Stimulated activated CD4-positive, alpha-beta T cell treated with anti-CD3 and anti-CD28 coated beads, Interleukin-4, amount 100 ng/mL, for 48 hours (primary cell): ENCODE data around the gene CTBP1.

Experiments used
- DNase-seq, 2 donors: peaks; one replicate each; pipeline ENCODE4 v3.0.0-alpha.2; 2020; ENCODE audit warnings: low read depth in 2 of 2

The CTBP1 gene

DNA sequence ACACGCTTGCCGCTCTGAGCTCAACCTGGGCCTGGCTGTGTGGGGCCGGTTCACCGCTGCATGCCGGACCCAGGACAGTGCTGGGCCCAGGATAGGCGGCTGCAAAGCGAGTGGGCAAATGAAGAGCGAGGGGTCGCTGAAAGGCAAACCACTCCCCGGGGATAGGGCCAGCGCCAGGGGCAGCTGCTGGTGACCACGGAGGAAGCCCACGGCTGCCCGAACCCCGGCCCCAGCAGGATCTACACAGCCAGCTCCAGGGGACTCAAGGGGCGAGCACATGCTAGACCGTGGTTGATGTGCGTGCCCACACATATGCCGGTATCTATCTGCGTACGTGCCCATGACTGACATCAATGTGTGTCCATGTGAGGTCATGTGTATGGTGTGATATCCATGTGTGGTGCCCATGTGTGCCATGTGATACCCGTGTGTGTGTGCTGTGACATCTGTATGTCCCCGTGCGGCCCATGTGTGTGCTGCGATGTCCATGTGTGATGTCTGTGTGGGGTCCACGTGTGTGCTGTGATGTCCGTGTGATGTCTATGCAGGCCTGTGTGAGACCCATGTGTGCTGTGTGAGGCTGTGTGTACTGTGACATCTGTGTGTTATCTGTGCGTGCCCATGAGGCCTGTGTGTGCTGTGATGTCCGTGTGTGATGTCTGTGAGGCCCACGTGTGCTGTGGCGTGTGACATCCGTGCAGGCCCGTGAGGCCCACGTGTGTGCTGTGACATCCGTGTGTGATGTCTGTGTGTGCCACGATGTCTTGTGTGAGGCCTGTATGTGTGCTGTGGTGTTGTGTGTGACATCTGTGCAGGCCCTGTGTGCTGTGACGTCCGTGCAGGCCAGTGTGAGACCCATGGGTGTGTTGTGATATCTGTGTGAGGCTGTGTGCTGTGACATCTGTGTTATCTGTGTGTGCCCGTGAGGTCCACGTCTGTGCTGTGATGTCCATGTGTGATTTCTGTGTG lies 24.8 kb downstream of the CTBP1 start:
- no peak for DNase-seq

DNA sequence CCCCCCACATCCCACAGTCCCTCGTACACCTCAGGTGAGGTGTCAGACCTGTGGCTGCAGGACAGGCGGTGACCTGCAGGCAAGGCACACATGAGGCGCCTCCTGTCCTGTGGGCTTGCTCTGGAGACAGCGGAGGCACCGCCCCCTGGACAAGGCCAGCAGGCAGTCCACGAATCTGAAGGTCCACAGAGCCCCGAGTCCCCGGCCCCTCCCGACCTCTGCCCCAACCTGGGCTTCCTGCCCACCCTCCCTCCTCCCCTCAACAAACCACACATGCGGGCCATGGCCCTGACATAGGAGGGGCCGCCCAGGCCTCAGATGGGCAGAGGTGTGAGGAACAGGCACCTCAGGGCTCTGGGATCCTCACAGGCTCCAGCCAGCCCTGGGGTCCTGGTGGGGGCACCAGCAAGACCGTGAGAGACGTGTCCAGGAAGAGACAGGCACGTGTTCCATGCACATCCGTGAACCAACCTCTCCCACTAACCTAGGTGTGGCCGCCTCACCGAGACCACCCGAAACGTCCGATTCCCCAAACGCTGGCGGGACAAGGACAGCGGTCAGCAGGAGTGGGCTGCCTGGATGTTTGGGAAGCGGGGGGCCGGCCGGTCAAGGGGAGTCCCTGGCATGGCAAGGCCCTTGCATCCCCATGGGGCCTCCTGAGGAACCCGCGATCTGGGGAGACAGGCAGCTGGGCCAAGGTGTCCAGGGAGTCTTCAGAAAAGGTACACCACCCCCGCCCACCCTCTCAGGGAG lies 25.8 kb downstream of the CTBP1 start:
- DNase-seq, result no peak

DNA sequence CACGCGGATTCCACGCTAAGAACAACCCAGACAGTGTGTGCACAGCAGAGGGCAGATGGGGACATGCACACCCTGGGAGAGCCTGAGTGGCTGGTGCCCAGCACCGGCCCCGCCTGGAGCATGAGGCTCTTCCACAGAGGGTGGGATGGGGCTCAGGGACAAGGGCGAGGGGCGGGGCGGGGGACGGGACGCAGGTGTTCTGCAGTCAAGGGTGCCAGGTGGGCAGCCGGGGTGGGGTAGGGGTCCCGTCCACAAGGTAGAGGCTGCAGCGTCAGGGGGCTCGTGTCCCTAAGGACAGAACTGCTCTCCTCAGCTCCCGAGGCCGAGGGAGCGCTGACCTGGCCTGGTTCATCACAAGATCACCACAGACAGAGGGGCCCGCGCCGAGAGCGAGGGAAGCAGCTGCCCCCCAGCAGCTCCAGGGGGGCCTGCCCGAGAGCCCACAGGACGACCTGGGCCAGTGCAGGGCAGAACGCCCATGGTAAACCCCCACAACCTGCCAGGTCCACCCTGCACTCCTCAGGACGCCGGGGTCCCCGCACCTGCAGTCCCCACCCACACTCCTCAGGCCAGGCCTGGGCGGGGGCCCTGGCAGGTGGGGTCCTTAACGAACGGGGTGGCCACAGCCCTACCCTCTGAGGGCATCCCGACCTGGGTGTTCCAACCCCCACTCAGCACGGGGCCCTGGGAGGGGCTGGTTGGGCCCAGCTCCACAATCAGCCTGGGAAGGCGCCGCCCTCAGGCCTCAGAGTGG lies 26.7 kb downstream of the CTBP1 start:
- no peak for DNase-seq

DNA sequence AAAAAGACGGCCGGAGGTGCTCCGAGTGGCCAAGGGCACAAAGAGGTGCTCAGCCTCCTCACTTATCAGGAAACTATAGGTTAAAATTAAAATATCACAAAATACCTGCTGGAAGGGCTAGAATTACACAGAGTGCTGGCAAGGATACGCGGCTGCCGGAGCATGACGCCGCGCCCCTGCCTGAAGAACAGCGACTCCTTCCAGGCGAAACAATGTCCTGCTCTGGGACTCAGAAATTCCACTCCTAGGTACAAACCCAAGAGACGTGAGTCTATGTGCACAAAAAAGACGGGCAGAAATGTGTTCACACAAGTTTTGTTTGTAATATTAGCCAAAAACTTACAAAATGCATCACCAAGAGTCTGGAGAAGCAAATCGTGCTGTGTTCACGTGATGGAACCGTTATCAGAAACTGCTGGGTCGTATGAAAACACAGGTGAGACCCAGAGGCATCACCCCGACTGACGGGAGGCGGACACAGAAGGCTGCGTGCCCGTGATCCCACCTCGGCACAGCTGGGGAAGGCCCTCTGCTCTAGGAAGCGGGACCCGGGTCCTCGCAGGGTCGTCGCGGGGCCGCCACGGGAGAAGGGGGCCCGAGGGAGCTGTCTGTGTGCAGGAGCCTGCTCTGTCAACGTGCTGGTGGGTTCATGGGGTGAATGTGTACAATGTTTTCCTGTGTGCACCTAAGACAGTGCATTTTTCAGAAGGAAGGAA lies 27.6 kb downstream of the CTBP1 start:
- no peak for DNase-seq

GRCh38 chr4:1220566-1220965 lies 28.4 kb downstream of the CTBP1 start:
- DNase-seq, result no peak

GRCh38 chr4:1219566-1219950 lies 29.4 kb downstream of the CTBP1 start:
- no peak for DNase-seq

- no peak for DNase-seq
Observed at GRCh38 chr4:1218634-1219565, 30.0 kb downstream of the CTBP1 start.

GRCh38 chr4:1217366-1217765 lies 31.6 kb downstream of the CTBP1 start:
- DNase-seq, result no peak

- DNase-seq, result peak; percentile 49 to 64
Observed at GRCh38 chr4:1216869-1217294, 32.0 kb downstream of the CTBP1 start.

DNA sequence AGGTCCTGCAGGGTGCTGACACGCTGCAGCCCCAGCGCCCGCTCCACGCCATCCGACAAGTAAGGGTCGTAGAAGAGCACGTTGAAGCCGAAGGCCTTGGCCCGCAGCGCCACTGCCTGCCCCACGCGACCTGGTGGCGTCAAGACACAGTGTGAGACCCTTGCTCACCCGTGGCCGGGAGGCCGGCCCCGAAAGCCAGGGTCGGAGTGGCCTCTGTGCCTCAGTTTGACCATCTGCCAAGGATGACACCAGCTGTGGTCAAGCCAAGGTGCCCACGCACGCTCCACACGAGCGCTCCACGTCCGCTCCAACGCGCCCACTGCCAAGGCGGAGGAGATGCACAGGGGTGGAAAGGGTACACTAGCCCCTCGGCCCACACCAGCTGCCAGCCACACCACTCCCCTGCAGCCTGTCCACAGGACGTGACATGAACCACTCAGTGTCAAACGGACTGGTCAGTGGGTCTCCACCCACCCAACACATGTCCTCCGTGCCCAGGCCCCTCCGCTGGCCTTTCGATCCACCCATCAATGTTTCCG lies 32.8 kb downstream of the CTBP1 start:
- no peak for DNase-seq

GRCh38 chr4:1215141-1216075 lies 33.5 kb downstream of the CTBP1 start:
- DNase-seq, result no peak

DNA sequence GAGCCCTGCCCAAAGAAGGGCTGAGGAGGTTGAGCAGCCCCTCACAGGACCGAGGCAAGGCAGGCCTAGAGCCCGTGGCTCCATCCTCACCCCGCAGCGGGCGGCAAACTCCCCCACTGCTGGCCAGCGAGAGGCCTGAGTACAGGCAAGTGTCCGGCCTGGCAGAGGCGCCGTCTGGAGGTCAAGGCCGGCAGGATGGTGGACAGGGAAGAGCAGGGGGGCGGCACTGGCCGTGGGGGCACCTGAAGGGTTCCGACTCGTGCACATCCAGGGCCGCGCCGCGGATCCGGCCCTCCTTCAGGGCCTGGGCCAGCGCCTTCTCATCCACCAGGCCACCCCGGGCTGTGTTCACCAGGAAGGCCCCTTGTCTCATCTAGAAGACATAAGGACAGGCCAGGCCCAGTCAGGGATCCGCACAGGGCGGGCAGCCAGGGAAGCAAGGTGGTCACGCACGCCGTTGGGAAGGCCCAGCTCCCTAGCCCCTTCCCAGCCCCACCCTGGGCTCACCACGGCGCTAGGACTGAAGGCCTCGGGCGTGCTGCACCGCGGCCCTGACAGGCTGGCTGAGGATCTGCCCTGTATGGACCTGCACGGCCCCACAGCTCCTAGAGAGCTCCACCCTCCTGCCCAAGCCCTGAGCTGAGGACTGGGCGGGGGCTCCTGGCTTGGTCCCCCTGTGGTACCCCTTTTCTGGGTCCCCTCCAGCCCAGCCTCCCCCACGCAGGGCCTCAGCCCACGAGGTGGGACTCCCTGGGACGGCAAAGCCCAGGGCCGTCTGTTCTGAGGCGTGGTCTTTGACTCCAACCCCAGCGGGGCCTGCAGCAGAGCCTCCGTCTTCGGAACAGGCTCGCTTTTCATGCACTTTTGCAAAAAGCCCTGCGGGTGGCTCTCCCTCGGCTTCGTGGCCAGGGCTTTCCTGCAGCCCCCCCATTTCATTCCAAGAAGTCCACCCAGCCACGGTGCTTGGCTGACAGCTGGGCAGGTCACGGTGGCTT lies 34.5 kb downstream of the CTBP1 start:
- DNase-seq, result no peak

DNA sequence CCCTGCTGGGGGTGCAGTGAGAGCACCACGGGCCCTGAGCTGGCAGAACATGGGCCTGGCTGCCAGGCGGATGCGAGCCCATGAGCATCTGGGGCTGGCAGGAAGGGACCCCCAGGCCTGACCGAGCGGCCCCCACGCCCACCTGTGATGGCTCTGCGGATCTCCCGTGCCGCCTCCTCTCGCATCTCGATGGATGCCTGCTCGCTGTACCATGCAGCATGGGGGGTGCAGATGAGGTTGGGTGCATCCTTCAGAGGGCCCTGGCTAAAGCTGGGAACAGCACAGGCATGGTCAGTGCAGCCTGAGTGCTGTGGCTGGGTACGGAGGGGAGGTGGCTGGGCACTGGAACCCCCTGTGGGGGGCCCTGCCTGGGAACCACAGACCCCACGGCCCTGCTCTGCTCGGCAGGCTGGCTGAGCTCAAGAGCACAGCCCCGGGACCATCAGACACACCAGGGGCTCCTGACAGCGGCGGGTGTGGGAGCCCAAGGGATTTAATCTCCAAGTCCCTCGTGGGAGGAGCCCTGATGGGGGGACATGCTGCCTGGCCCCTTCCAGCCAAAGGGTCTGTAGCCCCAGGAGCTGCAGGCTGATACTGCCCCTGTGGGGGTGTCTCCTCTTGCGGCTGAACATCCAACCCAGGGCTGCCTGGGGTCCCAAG lies 35.5 kb downstream of the CTBP1 start:
- no peak for DNase-seq

DNA sequence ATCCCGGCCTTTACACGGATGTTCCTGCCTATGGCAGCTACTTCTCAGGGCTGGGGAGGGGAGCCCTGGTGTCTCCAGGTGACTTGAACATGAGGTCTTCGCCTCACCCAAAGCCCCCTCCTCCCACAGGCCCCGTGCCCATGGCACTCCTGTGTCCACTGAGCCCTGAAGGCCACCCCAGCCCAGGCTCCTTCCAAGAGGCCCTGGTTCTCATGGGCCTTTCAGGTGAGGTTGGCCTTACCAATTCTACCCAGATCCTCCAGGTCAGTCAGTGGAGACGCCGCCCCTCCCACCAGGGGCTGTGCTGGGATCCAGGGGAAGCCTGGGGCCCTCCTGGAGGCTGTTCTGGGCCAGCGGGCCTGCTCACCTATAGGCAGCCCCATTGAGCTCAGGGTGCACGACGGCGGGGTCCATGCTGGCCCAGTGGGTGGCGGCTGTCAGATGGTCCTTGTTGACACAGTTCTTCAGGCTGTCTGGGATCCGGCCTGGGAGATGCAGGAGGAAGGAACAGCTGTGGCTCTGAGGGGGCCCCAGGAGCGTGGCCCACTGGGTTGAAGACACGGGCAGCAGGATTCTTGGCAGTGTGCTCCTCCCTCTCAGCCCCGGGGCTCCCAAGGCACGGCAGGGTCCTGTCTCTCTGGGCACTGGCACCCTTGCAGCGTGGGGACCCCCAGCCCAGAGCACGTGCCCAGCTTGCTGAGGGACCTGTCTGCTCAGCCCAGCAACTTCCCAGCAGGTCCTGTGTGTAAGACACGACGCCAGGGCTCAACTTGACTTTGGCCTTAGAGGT lies 36.2 kb downstream of the CTBP1 start:
- DNase-seq, result no peak

DNA sequence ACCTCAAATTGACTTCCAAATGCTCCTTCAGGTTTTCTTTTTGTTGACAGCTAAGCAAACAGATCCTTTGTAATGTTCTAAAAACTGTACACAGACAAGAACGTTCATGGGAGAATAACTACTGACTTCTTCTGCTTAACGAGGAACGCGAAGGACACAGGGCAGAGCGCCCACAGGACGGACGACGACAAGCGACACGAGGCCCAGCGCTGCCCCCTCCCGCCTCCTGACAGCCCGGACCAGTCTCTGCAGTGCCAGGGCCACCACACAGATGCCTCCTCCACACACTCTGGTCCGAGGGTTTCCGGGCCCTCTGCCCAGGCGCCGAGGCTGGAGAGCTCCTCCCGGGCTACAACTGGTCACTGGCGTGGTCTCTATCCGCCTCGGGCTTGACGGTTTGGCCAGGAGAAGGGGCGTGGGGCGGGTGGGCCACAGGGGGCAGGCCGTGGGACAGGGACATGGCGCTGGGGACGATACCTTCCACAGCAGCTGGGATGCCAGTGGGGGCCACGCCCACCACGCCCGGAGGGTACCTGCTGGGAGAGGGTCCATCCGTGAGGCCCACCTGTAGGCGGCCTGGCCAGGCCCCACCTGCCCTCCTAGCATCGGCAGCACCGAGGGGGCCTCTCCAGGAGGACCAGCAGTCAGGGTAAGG lies 36.9 kb downstream of the CTBP1 start:
- DNase-seq, result no peak

- no peak for DNase-seq
Observed at GRCh38 chr4:1211371-1211770, 37.6 kb downstream of the CTBP1 start.
